GM21576 (cell line): ENCODE data around the gene WHRN.
A peak's percentile ranks its signal among the peaks of the same experiment; 100 is the strongest.

ENCODE experiments used
- ATAC-seq: cut with Tn5 transposase; IDR thresholded peaks from one replicate; pipeline ENCODE4 v1.9.1; 2021; ENCODE audit warnings: mild to moderate bottlenecking, moderate library complexity; ENCODE audit not compliant: unreplicated experiment

WHRN gene

GRCh38 chr9:114385397-114386181 is 119.7 kb downstream of the WHRN start:
- peak; percentile 77 for ATAC-seq

- ATAC-seq: no peak
These were observed 120.4 kb downstream of the WHRN start for GRCh38 chr9:114384836-114385396.

GRCh38 chr9:114384341-114384740 is 120.9 kb downstream of the WHRN start:
- no peak for ATAC-seq

DNA sequence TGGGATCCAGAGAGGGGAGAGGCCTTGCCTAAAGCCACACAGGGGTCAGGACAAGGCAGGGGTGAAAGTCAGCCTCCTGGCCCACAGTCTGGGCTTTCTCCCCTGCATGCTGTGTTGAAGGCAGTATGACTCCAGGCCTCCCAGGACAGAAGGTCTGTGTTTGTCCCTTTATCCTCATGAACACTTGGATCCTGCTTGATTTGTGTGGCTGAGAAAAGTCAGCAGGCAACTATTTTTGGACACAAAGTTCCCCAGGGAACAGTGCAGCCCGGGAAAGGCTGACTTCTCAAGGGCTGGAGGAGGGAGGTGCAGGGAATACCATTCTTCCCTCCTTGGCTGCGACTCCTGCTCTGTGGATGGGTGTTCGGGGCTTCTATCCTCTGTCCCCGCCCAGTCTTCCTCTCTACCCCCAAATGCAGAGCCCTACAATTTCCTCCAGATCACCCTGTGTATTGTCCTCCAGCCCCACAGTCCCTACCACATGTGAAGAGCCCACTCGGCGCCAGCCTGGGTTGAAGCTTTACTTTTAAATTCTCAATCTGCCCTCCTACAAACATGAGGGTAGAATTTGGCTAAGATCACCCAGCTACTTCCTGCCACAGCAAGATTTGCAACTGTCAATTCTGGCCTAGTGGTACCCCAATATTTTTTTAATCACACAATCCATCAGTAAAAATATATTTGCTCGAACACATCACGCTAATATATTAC is 121.6 kb downstream of the WHRN start:
- no peak for ATAC-seq

- ATAC-seq: no peak
These were observed 122.4 kb downstream of the WHRN start for GRCh38 chr9:114382699-114383520.

GRCh38 chr9:114378883-114379282 is 126.4 kb downstream of the WHRN start:
- no peak for ATAC-seq

- no peak for ATAC-seq
These were observed 127.3 kb downstream of the WHRN start for GRCh38 chr9:114378016-114378415.

DNA sequence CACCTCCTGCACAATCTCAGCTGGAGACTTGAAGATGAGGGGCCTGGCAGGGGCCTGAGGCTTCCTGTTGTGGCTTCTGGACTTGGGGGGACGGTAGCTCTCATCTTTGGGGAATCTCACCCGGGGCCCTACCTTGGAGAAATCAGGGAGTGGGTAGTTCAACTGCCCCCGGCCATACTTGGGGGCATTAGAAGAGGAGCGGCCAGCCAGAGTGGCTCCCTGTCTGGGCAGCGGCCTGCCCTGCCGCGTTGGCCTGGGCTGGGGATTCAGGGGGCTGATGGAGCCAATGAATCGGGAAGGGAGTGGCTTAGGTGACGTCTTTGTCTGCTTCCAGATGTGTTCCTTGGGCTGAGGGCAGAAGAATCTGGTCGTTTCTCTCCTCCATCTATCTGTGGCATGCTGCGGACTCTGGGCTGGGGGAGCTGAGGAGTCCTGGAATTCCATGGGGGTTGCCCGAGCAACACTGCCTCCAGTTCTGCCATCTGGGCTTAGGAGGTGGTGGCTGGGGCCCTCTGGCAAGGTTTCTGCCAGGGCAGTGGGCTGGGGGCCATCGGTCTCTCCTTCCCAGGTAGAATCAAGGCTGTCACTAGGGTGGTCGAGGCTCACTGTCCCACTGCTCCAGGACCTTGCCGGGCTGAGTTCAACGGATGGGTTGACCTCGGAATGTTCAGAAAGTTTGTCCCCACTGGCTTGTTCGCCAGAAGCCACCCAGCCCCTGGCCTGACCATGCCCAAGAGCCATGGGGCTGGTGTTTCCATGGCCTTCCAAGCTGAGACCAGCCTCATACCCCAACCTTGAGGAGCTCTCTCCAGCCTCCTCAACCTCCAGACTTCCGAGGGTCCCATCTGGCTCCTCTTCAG is 128.5 kb downstream of the WHRN start:
- no peak for ATAC-seq

DNA sequence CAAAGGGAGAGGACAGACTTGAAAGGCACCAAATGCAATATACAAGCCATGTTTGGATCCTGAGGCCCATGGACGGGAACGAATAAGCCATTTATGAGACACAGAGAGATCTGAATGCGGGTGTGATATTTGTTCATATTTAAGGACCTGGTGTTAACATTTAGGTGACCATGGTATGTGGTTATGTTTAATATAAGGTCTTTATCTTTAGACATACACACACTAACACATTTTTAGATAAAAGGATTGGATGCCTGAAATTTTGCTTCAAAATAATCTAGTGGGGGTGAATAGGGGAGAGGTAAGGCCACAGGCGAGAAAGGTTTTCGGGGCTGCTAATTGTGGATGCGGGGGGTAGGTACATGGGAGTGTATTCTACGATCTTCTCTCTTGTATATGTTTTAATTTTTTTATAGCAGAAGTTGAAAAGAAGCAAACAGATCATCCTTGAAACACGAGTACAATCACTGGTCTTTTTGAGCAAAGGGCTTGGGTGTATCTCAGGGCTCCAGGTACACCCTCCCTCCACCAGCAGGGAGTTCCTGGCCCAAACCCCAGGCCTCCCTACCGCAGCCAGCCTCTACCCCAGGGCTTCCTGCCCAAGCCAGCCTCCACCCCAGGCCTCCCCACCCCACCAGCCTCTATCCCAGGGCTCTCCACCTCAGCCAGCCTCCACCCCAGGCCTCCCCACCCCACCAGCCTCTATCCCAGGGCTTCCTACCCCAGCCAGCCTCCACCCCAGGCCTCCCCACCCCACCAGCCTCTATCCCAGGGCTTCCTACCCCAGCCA is 129.7 kb downstream of the WHRN start:
- ATAC-seq: no peak

DNA sequence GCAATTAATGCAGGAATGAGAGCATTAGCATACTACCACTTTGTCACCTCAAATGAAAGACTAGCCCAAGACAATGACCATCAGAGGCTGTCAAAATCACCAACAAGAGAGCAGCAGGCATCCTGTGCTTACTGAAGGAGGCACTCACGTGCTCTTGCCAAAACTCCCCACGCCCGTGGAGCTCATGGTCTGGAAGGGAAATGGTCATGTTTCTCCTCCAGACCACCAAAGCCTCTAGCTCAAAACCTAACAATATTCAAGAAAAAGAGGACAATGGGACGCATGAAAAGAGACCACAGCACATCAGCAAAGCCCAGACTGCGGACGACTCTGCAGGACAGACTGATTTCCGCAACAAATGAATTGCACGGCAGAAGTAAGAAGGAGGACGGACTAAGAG is 130.3 kb downstream of the WHRN start:
- ATAC-seq: no peak

DNA sequence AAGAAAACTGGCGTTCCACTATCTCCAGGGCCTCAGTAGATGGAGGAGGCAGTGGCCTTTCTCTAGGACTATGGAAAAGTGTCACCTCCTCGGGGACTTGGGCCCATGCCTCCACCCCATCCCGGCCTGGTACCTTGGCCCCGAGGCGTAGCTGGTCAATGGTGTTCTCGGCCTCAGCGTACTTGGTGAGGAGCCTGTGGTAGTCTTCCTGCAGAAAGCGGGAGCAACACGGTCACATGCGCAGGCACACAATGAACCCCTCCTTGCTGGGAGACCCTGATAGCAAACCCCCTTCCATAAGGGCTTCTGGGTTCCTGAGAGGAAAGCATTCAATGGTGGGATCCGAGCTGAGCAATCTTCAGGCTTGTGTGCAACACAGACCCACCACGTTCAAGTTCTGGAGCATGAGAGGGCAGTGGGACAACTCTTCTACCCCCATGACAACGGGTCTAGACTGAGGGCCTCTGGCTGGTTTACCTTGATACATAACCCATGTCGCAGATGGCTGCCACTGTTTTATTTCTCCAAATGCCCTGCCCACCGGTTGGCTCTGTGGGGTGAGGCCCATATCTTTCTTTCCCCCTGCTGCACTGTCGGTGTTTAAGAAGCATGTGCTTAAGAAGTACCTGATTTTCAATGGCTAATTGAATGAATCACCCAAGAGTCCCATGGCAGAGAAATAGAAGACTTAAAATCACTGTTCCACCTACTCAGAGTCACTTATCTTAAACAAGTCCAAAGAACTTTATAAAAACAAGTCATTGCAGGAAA is 131.1 kb downstream of the WHRN start:
- ATAC-seq: no peak

DNA sequence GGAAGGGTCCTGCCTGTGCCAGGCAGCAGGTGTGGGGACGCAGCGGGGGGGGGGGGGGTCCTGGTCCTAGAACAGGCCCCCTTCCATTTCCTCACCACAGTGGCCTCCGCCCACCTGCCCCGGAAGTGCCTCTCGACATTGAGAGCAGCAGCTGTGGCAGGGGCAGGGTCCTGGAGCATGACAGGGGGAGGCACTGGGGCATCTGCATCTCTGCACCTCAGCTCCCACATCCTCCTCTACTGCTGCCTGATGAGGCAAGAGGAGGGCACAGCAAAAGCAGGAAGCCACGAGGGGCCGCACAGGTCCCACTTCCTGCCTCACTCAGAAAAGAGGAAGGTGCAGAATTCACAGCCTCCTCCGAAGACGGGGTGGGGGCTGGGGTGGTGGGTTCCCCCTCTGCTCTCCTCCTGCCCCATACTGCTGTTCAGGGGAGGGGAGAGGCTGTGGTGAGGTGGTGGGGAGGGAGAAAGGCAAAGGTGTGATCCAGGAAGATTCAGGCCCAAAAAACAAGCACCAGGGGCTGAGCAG is 132.3 kb downstream of the WHRN start:
- ATAC-seq: peak; percentile 91

- ATAC-seq: peak; percentile 41
These were observed 133.0 kb downstream of the WHRN start for GRCh38 chr9:114371973-114372917.

DNA sequence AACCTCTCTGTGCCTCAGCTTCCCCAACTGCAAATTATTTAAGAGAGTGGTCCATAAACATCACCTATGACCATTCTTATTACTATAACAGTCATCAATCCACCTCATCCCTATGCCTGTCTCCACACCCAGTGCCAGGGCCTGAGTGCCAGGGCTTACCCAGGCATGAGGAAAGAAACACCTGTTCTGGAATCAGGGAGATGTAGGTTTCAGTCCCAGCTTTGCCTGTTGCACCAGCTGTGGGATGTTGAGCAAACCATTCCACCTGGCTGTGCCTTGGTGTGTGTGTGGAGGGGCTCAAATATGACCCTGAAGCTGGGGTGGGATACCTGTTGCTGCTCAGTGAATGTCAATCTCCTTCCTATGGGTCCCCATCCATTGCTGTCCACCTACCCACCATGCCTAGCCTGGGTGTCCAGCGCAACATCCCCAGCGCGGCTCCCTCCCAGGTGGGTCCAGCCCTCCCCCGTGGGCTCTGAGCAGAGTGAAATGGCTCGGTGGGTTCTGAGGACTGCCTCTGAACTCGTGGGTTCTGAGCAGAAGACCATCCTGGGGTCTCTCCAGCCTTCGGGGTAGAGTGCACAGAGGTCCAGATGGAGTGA is 133.8 kb downstream of the WHRN start:
- no peak for ATAC-seq

DNA sequence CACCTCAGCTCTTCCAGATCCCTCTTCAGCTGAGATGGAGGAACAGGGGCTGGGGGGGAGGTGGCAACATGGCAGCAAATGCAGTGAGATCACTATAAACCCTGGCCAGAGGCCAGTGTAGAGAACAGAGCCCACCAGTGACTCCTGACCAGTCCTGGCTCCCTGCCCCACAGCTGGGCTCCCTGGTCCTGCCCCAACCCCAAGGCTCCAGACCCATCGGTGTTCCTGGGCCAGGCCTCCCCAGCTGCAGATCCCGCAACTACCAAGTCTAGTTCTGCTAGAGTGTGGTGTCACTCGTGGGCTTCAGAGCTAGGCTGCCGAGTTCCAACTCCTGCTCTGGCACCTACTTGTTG is 134.3 kb downstream of the WHRN start:
- no peak for ATAC-seq

DNA sequence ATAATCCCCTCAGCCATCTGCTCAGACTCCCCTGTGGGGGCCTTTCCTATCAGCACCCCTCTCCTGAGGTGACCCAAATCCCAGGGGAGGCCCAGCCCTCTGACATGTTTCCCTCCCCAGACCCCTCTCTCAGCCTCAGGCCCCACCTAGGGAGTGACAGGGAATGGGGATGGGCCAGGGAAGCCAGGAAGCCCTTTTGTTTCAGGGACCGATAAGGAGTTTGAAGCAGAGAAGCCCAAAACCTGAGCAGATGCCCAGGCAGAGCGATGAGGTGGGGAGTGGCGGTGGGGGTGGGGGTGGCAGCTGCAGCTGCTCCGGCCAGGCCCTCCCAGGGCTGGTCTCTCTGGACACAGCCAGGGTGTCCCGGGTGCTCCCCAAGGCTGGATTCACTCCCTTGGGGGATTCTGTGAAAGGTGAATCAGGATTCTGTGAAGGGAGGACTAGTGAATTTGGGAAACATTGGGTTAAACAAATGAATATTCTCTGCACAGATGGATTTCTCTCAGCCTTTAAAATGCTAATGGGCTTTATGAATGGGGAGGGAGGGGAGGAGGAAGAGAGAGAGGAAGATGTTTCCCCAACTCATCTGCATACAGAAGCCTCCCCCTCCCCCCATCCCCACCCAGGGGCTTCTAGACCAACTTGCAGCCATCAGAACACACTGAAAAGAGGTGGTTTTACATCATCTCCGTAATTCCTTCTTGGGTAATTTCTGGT is 134.9 kb downstream of the WHRN start:
- no peak for ATAC-seq
